ENCODE results near the gene WASF2.

Gene WASF2

DNA sequence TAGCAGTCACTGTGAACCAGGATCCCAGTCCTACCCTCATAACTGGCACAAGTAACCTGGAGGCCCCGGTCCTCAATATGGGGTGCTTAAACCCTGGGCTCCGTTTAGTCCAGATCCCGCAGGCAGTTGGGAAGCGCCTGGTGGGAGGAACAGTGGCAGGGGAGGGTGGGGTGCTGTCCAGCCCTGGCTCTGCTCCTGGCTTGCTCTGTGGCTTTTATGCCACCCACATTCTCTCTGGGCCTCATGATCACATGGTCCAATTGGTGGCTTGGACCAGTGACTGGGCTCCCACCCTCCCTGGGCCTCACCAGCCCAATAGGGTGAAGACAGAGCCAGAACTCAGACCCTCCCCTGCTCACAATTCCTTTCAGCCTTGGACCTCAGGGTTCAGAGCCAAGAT is 109.7 kb downstream of the WASF2 start:
- no peak for DNase-seq (ENCODE audit: low read depth, low spot score)

DNA sequence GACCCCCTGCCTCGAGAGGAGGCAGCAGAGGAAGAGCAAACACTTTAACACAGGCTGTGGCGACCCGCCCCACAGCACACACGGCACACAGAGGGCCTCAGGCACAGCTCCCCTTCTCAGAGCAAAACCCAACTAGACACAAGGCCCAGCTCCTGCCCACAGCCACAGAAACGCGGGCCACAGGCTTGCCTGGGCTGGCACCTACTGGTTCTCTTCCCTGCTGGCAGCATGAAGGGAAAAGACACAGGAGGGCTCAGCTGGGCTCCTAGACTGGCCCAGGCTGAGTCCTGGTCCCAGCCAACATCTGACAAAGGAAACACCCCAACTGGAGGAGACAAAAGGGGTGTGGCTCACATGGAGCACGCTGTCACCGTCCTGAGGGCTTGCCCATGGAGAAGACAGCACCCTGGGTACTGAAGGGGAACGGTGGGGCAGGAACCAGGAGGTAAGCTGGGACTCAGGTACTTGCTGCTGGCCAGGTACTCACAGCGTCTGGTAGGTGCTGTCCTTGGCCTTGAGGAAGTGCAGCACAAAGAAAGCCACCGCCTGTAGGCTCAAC is 110.3 kb downstream of the WASF2 start:
- no peak for DNase-seq (ENCODE audit: low read depth, low spot score)

DNA sequence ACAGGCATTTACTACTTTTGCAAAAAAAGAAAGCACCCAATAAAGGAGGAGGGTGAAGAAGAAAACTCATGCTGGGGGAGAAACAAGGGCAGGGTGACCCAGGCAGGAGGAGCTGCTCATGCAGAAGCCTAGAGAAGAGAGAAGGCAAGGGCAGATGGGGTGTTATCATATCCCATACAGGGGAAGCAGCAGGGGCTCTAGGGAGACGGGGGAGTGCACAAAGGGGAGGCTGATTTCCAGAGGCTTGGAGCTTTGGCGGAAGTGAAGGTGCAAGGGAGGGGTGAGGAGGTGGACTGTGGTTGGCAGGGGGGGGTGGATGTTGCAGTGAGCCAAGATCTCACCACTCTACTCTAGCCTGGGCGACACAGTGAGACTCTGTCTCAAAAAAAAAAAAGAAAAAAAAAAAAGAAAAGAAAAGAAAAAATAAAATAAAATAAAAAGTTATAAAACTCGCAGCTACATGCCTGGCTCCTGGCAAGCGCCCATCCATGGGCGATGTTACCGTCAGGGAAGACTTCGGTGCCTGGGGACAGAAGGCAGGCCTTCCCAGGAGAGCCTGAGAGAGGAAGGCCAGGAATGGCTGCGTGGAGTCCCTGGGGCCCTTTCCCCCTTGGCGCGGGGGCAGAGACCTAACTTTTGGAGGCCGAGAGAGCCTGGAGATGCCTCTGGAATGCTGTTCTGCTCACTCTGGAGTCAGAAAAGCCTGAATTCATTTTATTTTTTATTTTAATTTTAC is 112.0 kb downstream of the WASF2 start:
- no peak for DNase-seq (ENCODE audit: low read depth, low spot score)

DNA sequence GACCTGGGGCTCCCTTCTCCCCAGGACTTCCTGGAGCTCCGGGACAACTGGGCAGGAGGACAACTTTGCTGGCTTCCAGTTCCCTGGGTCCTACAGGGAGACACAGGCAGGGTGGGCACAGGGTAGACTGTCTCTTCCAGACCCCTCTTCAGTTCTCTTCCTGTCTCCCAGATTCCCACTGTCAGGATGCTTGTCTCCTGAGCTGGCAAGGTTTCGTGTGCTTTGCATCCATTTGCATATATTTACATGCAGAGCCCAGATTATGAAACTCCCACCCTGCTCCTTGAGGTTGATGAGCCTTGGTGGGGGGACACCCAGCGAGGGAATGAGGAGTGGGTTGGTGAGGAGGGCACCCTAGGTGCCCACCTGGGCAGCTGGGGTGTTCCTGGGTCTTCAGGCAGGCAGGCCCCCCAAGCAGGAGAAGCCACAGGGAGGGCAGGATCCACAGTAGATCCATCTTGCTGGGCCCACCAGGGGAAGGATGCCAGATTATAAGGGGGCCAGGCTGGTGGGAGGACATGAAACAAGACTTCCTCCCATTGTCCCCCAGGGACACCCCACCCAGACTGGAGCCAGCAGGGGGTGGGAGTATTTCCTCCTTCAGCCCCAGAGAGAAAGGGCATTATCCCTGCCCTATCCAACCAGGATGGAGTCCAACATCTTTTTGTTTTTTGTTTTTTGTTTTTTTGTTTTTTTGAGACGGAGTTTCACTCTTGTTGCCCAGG is 115.4 kb downstream of the WASF2 start, which contains the start of gene FCN3:
FCN3 (minus strand) TSS at position 463 of the 725 bp plus-strand sequence; CDS start at position 457, 6 bp downstream.
- DNase-seq (ENCODE audit: low read depth, low spot score): no peak

DNA sequence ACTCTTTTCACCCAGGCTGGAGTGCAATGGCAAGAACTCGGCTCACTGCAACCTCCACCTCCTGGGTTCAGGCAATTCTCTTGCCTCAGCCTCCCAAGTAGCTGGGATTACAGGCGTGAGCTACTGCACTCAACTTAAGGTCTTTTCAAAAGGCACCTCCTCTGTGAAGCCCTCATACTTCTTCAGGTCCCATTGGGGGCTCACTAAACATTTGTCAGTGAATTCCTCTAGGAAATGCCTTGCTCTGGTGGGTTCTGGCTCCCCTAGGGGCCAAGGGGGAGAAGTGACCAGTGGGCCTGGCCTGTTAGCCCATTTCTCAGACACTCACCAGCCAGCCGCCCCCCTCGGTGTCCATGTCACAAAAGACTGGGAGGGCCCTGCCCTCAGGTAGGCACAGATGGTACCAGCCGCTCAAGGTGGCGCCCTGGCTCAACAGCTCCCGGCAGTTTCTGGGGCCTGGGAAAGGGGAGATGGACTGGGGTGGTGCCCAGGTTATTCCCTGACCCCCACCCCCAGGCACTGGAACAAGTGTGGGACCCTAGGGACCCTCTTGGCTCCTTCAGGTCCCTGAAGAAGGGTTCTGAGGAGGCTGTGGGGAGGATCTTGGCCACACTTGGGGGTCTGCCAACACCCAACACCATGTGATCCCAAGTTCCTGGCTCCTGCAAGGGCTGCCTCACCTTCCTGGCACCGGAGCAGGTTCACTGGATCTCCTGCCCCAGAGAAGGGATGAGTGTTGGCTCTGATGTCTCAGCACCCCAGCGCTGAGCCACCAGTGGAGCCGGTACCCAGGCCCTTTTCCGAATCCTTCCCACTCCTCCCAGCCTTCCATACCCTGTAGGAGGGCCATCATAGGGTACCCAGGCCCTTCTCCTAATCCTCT is 116.9 kb downstream of the WASF2 start:
- no peak for DNase-seq (ENCODE audit: low read depth, low spot score)

DNA sequence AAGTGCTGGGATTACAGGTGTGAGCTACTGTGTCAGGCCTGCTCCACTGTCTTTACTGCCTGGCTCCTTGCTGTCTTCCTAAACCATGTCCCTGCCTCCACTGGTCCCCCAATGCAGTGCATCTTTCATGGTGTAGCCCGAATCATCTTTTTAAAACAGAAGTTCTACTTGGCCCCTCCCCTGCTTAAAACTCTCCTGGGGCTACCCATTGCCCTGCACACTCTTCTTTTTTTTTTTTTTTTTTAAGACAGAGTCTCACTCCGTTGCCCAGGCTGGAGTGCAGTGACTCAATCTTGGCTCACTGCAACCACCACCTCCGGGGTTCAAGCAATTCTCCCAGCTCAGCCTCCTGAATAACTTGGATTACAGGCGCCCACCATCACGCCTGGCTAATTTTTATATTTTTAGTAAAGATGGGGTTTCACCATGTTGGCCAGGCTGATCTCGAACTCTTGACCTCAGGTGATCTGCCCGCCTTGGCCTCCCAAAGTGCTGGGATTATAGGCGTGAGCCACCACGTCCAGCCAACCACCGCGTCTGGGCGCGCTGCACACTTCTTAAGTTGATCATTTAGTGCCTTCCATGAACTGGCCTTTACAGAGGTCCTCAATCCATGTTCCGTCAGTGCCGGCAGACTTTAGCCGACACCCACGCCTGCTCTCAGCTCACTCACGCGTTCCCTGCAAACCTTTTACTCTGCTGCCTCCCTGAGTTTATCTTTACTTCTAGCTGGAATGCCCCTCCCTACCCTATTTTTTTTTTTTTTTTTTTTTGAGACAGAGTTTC is 117.8 kb downstream of the WASF2 start:
- no peak for DNase-seq (ENCODE audit: low read depth, low spot score)

DNA sequence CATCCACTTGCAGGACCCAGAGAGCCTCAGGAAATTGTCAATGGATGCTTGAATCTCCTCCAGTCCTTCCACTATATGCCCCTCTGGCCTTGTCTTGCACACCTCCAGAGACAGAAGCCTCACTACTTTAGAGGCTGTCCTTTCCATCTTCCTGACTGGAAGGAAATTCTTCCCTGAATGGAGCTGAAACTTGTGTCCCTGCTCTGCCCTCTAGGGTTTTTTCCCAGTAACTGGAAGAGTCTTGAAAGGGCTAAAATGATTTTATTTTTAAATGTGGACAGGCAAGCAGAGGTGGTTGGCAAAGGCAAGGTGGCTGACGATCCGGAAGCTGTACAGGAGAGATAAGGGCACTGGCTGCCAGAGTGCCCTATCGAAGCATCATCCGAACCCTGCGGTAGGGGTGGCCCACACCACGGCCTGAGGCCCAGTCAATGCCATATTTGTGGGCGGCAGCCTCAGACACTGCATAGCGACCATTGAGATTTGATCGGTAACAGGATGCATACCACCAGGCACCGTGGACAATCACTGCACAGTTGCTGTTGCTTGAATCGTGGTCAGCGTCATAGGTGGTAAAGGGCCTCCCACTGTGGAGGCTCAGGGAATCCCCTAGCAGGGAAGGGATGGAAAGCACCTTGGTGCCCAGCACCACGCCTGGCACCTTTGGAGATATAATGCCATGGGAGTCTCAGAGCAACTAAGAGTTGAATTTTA is 120.9 kb downstream of the WASF2 start:
- DNase-seq (ENCODE audit: low read depth, low spot score): no peak

DNA sequence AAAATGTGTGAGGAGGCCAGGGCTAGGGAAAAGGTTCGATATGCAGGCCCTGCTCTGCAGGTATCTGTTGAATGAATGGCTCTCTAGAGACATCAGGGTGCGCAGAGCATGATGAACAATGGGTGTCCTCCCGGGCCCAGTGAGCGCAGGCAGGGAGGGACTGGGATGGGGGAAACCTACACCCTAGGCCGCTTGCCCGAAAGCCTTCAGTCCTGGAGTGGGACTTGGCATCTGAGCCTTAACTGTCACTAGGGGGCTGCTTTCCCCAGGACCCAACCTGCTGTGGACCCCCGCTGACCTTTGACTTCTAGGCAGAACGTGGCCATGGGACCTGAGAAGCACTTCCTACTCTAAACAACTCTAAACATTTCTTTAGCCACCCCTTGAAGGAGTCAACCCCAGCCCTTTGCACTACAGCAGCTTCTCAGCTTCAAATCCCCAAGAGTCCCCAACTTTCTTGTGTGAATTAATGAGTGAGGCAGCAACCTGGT is 122.8 kb downstream of the WASF2 start:
- DNase-seq (ENCODE audit: low read depth, low spot score): no peak

DNA sequence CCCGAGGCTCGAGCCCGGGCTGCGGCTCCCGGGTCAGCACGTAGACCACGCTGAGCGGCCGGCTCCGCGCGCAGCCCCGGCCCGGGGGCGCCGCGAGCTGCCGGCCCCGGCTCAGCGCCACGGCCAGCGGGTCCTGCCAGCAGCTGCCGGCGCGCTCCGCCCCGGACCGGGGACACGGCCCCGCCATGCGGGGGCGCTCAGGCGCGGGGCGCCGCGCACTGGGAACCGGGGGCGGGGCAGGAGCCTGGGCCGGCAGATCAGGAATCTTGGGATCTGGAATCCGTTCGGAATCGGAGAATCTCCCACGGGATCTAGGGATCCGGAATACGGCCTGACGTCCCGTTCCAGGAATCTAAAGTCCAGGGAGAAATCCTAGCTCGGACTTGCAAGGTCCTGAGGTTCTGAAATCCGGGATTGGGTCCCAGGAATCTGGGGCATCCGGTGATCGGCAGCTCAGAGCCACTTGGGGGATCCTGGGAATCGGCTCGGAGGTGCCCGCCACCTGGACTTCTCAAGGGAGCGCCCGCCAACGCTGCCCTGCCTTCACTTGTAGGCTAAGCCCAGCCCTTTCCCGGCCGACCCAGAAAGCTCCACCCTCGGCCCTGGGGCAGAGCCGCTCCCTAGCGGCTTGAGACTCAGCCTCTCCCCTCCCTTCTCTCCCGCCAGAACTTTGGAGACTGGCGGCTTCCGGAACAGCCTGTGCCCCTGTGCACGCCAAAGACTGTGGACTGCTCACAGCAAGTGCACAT is 123.4 kb downstream of the WASF2 start, which contains the start of gene MAP3K6:
MAP3K6 (minus strand) TSS at position 551 of the 749 bp plus-strand sequence; CDS start at position 187, 364 bp downstream.
- peak; percentile 41 for DNase-seq (ENCODE audit: low read depth, low spot score)

DNA sequence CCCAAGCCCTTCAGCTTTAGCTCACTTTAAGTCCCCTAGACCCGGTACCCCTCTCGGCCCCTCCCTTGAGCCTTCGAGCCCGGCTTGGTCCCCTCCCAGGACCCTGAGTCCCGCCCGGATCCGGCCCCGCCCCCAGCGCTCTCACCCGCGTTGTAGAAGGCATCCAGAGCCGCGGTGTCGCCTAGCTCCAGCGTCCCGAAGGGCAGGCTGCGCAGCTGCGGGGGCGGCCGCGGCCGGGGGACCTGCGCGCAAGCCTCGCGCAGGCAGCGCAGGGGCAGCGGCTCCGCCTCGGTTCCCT is 123.9 kb downstream of the WASF2 start:
- no peak for DNase-seq (ENCODE audit: low read depth, low spot score)

DNA sequence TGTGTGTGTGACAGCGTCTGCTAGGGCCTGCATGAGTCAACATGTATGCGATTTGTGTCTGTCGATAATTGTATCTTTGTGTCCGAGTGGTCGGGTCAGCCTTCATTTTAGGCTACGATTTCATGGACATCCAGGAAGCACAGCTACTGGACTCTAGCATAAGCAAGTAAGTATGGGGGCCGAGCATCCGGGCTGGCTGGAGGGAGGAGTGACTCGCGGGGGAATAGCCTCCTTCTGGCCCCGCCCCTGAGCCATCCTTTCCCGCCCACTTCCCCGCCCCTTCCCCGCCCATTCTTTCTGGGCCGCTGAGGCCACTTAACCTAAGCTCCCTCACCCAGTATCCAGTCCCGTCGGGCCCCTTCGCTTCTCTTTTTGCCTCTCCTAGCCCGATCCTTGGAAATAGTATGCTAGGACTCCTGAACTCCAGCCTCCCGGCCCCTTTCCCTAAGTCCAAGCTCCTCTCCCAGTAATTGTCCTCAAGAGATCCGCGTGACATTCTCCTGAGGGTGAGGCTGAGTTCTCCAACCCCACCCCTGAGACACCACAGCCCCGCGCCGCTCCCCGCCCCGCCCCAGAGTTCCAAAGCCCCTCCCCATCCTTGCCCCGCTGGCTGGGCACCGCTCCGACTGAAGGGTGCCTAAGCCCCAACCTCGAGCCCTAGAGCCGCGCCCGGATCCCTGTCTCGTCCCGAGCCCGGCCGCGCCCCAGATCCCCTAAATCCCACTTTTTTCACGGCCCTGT is 124.4 kb downstream of the WASF2 start:
- peak; percentile 78 for DNase-seq (ENCODE audit: low read depth, low spot score)

DNA sequence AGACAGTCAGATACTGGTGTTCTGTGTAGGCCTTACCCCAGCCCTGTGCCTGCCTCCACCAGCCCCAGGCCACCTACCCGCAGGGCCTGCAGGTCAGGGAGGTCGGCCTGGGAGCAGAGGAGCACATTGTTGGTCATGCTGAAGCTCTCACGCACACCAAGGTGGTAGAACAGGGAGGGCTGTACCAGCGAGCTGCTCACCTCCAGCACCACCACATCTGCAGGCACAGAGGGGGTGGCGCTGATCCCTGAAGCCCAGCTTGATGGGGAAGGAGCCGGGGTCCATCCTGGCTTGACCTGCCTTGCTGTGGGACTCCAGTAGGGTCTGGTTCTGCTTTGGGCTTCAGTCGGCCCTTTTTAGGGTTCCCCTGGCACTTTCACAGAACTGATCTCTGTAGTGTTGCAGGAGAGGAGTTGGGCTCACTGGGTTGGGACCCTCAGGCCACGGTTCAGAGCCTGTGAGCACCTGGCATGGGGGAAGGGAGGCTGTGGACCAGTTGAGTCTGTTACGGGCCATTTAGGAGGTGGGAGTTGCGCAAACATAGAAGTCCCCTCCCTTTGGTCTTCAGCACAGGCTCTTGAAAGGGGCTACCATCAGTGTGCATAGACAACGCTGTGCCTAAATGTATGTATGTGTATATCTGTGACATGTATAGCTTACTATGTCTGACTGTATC is 125.1 kb downstream of the WASF2 start:
- no peak for DNase-seq (ENCODE audit: low read depth, low spot score)

DNA sequence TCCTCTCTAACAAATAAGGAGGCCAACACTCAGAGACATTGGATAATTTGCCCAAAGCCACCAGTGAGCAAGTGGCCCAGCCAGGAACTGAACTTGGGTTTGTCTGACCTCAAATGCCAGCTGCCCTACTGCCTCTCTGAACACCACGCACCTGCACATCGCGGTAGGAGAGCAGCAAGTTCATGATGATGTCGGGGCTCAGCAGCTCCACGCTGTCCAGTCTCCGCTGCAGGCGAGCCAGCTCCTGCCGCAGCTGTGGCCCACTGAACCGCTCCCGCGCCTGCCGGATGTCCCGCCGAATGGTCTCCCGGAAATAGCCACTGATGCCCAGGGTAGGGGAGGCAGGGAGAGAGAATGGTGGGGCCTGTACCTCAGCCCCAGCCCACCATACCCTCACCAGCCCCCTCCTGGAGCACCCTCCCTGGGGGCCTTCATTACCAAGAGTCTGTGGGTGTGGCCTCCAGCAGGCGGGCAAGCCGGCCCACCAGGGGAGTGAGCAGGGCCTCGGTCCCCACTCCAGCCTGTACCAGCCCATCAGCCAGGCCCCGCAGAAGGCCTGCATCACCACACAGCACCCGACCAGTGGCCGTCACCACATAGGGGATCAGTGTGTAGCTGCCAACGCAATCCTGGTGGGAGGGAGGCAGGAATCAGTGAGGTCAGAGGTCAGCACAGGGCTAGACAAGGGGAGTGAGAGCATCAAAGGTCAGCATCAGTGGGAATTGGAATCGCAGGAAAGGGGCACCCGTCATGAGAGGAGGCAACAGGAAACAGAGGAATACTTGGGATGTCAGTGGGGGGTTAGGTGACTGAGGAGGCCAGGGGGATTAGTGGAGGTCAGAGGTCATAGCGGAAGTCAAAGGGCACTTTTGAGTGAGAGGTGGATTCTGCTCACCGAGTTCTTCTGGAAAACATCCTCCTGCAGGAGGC is 125.9 kb downstream of the WASF2 start:
- no peak for DNase-seq (ENCODE audit: low read depth, low spot score)

DNA sequence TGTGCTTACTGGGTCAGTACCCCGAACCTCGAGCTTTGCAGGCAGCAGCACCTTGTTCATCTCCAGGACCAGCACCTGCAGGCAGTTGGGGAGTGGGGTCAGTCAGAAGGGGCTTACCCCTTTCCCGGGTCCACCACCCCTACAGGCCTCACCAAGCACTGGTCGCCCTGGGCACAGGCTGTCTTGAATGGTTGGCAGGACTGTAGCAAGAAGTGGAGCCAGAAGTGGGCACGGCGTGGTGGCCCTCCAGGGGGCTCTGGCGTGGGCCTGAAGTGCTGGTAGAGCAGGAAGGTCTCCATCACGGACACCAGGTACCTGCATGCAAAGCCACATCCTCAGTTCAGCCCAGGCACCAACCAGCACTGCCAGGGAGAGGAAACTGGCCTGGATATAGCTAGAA is 128.4 kb downstream of the WASF2 start:
- DNase-seq (ENCODE audit: low read depth, low spot score): no peak

DNA sequence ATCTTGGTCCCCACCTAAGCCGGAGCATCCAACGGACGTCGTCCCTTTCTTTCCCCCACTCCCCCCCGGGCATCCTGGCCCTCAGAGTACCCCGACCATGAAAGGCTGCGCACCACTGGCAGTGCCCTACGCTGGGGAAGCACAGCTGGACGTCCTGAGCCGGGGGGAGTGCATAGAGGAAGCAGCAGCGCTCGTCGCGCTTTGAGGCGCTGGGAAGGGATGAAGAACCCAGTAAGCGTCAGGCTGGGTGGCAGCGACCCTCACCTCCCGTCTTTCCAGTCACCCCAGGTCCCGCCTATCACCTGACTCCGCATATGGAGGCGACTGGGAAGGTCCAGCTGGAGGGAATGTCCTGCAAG is 128.9 kb downstream of the WASF2 start:
- DNase-seq (ENCODE audit: low read depth, low spot score): no peak

DNA sequence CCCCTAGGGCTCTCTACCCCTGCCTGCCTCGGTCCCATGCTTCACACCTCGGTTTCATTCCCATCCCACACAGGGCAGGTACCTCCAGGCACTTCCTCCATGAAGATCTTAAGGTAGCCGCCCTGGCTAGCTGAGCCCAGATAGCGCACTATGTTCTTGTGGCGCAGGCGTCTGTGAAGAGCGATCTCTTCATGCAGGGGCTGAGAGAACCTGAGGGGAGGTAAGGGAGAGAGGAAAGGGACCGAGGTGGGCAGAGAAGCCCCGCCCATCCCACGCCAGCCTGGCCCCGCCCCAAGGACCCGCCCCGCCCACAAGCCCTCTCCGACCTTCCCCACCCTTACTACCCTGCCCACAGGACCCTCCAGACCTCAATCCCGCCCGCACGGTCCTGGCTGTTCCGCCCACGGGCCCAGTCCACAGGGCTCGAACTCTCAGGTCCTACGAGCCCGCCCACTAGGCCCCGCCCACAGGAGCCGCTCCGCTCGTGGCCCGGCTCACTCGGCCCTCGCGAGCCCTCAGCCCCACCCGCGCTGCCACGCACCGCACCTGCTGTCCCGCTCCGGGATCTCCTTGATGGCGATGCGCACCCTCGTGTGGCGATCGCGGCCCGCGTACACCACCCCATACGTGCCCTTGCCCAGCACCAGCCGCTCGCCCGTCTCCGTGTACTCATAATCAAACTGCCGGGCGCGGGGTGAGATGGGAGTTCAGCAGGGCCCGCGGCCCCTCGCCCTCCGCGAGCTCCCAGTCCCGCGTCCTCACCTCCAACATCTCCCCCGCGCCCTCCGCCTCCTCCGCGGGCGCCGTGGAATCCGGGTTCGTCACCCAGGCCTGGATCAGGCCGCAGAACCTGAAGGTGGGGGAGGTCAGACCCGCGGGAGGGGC is 129.6 kb downstream of the WASF2 start:
- no peak for DNase-seq (ENCODE audit: low read depth, low spot score)
